ENCODE measurements around the gene TIMP2. TPM values are rescaled to one million over a fixed set of nuclear protein-coding genes. Genes with fewer than 3 reads are reported as not detected.

Gene TIMP2
- total RNA-seq, 1 experiment from 2014 or later = 62.4 TPM

DNA sequence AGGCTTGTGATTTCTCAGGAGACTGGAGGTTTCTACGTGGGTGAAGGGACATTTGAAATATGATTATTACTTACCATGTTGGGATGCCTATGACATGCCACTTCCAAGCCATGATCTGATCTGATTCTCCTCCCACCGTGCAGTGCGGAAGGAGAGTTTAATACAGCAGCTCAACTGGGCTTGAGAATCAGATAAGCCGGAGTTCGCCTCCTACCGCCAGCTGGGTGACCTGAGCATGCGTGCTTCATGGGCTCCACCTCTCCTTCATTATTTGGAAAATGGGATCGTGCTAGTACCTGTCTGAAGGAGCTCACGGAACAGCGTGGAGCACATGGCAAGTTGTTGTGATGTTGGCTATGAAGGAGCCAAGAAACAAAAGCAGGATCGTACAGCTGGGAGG lies 12.4 kb upstream of the TIMP2 start:
- ChIA-PET CTCF (interaction anchor here (0.6 kb wide), 1 partner anchor 85 kb away, joined by 3 read pairs; no protein-coding TSS in a partner anchor), POLR2A (no interaction called here)
- Histone ChIP-seq H3K27me3 (ENCODE audit: control insufficient read depth, insufficient read depth, low read length) (no peaks in the 10 kb centered on the region), H3K4me1 (ENCODE audit: control insufficient read depth, insufficient read depth, low read length) (peaks cover 26% of the 10 kb centered on the region), H3K9me3 (ENCODE audit: control insufficient read depth, insufficient read depth, low read depth, low read length) (no peaks in the 10 kb centered on the region), H3K4me3 (ENCODE audit: low read depth in 2 of 2, low read length in 2 of 2) (no peak overlapping the region), H3K36me3 (ENCODE audit: control insufficient read depth, insufficient read depth, low read length) (no peaks in the 10 kb centered on the region), H3K27ac (ENCODE audit: low read length) (no peak overlapping the region)
- BruUV-seq (replicated peaks) = no TSS peak
- TF ChIP-seq SIN3A (IDR thresholded peaks at IDR 0.05; ENCODE audit: borderline replicate concordance, insufficient read depth, low read depth, low read length) = no peak
- ATAC-seq (no peak), DNase-seq (ENCODE audit: low read depth, low spot score) (no peak)
- in situ Hi-C loops (cut with HindIII; ENCODE audit: low pct_unique_long_range_greater_than_20kb, low sequenced_read_pairs) (no loop called here), intact Hi-C loops (cut with micrococcal nuclease; ENCODE audit: unreplicated experiment) (no loop called here)

DNA sequence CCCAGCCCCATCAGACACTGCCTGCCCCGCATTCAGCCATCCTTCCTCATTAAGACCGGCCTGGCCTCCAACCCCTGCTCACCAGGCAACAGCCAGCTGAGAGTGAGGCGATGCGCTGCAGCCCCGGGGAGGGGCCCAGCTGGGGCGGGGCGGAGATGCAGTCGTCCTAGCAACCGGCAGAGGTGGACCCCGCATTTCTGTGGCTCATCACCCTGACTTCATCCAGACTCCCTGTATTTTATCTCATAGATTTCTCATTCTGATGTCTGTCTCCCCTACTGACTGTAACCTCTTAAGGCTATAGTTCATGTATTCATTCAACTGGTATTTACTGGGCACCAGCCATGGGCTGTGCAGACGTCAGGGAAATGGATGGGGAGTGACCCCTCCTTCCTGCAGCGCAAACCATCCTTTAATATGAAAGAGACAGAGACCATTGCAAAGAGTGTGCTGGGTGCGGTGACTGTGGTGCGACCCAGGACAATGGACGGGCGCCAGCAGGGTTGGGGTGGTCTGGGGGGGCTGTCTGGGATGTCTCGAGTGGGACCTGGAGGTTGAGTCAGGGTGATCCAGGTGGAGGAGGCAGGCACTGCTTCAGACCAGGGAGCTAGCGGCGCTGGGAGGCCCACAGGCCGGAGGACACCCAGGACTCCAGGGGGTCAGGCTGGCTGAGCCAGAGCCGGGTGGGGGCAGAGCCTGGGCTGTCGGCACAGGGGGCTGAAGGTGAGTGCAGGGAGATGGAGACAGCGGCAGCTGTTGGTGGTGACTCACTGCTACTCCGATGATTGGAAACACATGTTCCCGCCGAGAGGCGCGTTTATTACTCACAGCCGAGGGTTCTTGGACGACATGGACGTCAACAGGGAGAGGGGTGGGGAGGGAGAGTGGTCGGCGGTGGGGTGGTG lies 10.5 kb upstream of the TIMP2 start:
- POLR2A ChIA-PET = no interaction called here
- H3K4me3 ChIP-seq (ENCODE audit: low read depth in 2 of 2, low read length in 2 of 2) = no peak overlapping the region

More for the DNA sequence above, 10.5 kb upstream of the TIMP2 start:
- H3K27ac ChIP-seq (ENCODE audit: low read length) = no peak overlapping the region
- TF ChIP-seq TCF7L2 (IDR thresholded peaks at IDR 0.05; ENCODE audit: low read depth, low read length) = no peak
- TF ChIP-seq SIN3A (IDR thresholded peaks at IDR 0.05; ENCODE audit: borderline replicate concordance, insufficient read depth, low read depth, low read length) = no peak
- TF ChIP-seq, protein P1, sequence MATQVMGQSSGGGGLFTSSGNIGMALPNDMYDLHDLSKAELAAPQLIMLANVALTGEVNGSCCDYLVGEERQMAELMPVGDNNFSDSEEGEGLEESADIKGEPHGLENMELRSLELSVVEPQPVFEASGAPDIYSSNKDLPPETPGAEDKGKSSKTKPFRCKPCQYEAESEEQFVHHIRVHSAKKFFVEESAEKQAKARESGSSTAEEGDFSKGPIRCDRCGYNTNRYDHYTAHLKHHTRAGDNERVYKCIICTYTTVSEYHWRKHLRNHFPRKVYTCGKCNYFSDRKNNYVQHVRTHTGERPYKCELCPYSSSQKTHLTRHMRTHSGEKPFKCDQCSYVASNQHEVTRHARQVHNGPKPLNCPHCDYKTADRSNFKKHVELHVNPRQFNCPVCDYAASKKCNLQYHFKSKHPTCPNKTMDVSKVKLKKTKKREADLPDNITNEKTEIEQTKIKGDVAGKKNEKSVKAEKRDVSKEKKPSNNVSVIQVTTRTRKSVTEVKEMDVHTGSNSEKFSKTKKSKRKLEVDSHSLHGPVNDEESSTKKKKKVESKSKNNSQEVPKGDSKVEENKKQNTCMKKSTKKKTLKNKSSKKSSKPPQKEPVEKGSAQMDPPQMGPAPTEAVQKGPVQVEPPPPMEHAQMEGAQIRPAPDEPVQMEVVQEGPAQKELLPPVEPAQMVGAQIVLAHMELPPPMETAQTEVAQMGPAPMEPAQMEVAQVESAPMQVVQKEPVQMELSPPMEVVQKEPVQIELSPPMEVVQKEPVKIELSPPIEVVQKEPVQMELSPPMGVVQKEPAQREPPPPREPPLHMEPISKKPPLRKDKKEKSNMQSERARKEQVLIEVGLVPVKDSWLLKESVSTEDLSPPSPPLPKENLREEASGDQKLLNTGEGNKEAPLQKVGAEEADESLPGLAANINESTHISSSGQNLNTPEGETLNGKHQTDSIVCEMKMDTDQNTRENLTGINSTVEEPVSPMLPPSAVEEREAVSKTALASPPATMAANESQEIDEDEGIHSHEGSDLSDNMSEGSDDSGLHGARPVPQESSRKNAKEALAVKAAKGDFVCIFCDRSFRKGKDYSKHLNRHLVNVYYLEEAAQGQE (IDR thresholded peaks at IDR 0.05; ENCODE audit: insufficient read depth in 1 of 2, low read depth in 2 of 2, low read length in 1 of 2) = no peak
- TF ChIP-seq, protein P2, sequence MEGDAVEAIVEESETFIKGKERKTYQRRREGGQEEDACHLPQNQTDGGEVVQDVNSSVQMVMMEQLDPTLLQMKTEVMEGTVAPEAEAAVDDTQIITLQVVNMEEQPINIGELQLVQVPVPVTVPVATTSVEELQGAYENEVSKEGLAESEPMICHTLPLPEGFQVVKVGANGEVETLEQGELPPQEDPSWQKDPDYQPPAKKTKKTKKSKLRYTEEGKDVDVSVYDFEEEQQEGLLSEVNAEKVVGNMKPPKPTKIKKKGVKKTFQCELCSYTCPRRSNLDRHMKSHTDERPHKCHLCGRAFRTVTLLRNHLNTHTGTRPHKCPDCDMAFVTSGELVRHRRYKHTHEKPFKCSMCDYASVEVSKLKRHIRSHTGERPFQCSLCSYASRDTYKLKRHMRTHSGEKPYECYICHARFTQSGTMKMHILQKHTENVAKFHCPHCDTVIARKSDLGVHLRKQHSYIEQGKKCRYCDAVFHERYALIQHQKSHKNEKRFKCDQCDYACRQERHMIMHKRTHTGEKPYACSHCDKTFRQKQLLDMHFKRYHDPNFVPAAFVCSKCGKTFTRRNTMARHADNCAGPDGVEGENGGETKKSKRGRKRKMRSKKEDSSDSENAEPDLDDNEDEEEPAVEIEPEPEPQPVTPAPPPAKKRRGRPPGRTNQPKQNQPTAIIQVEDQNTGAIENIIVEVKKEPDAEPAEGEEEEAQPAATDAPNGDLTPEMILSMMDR (IDR thresholded peaks at IDR 0.05) = no peak
- TF ChIP-seq POLR2AphosphoS5 (IDR thresholded peaks at IDR 0.05; ENCODE audit: low read depth, low read length) = no peak
- DNase-seq (ENCODE audit: low read depth, low spot score) = no peak
- peaks cover 26% of the 10 kb centered on the region for H3K4me1 ChIP-seq (ENCODE audit: control insufficient read depth, insufficient read depth, low read length)
- BruUV-seq (replicated peaks) = no TSS peak
- ATAC-seq = peak; percentile 44
- CTCF ChIA-PET = interaction anchor here (0.7 kb wide), 1 partner anchor 335 kb away, joined by 3 read pairs; no protein-coding TSS in a partner anchor
- H3K36me3 ChIP-seq (ENCODE audit: control insufficient read depth, insufficient read depth, low read length) = no peaks in the 10 kb centered on the region
- in situ Hi-C loops (cut with HindIII; ENCODE audit: low pct_unique_long_range_greater_than_20kb, low sequenced_read_pairs) (no loop called here), intact Hi-C loops (cut with micrococcal nuclease; ENCODE audit: unreplicated experiment) (no loop called here)
- H3K9me3 ChIP-seq (ENCODE audit: control insufficient read depth, insufficient read depth, low read depth, low read length) = no peaks in the 10 kb centered on the region
- no peaks in the 10 kb centered on the region for H3K27me3 ChIP-seq (ENCODE audit: control insufficient read depth, insufficient read depth, low read length)
